ENCODE measurements around the gene RRN3. TPM values are rescaled to one million over a fixed set of nuclear protein-coding genes. Genes with fewer than 3 reads are reported as not detected.

RRN3 gene
- total and polyA plus RNA-seq, 2 donors (not counting 3 experiments of a cell fraction or from before 2014, with no cell fraction given) = 15.1 to 26.5 TPM

DNA sequence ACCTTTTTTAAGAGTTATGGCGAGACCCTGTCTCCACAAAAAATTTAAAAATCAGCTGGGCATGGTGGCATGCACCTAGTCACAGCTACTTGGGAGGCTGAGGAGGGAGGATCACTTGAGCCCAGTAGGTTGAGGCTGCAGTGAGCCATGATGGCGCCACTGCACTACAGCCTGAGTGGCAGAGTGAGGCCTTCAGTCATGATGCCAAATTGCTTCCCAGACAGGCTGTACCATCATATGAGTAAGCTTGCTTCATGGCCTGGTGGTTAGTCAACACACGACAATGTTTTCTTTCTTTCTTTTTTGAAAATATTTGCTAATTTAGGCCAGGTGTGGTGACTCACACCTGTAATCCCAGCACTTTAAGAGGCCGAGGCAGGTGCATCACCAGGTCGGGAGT, 50.7 kb downstream of the RRN3 start:
- no peak overlapping the region for H2AFZ ChIP-seq (ENCODE audit: low read depth, low read length)
- FAIRE-seq = no peak
- no peaks in the 10 kb centered on the region for H4K20me1 ChIP-seq (replicated peaks; ENCODE audit: control insufficient read depth, extremely low read depth, insufficient read depth, low read length)
- intact Hi-C loops (cut with micrococcal nuclease) = no loop called here
- peaks cover 4% of the 10 kb centered on the region for H3K79me2 ChIP-seq (ENCODE audit: control insufficient read depth, insufficient read depth, low read length)
- ChIA-PET POLR2A (no interaction called here), CTCF (interaction anchor here (0.8 kb wide), 1 partner anchor 13 kb away, joined by 3 read pairs; no protein-coding TSS in a partner anchor)
- dilution Hi-C loops (cut with MboI; ENCODE audit: extremely low pct_ligation_motif_present, low sequenced_read_pairs) = no loop called here
- no peak for DNase-seq (ENCODE audit: low read depth, low spot score)
- no peak overlapping the region for H3K4me2 ChIP-seq (ENCODE audit: insufficient read depth, low read length)
- no peak overlapping the region for H3K9ac ChIP-seq (replicated peaks; ENCODE audit: extremely low read depth, insufficient read depth, low read length)
- H3K9me1 ChIP-seq (replicated peaks; ENCODE audit: control insufficient read depth, extremely low read depth, insufficient read depth, low read length) = no peaks in the 10 kb centered on the region
- no peak overlapping the region for H3K27ac ChIP-seq (ENCODE audit: insufficient read depth, low read depth, low read length)
- H3K9me3 ChIP-seq (replicated peaks; ENCODE audit: control insufficient read depth, insufficient read depth, low read length) = no peaks in the 10 kb centered on the region
- peaks cover 10 to 42% of the 10 kb centered on the region in 2 experiments for H3K36me3 ChIP-seq (ENCODE audit: control insufficient read depth in 2 of 2, extremely low read depth in 1 of 2, insufficient read depth in 2 of 2, low read length in 2 of 2)
- no peak overlapping the region for H3K4me3 ChIP-seq (replicated peaks in 1 of 3; ENCODE audit: insufficient read depth in 1 of 3, low read depth in 1 of 3, low read length in 3 of 3)
- TF ChIP-seq JUN (IDR thresholded peaks at IDR 0.05; ENCODE audit: borderline replicate concordance, insufficient read depth, insufficient read length, low read depth) (no peak), EZH2 (IDR thresholded peaks at IDR 0.05; ENCODE audit: borderline replicate concordance, low read depth, low read length, severe bottlenecking) (no peak), MYC (IDR thresholded peaks at IDR 0.05; ENCODE audit: low read depth, low read length) (no peak), GATA2 (IDR thresholded peaks at IDR 0.05; ENCODE audit: insufficient read depth, insufficient read length, low read depth, low read length) (no peak), POLR2A (IDR thresholded peaks at IDR 0.05; ENCODE audit: low read depth, low read length) (no peak), POLR2AphosphoS5 (IDR thresholded peaks at IDR 0.05; ENCODE audit: insufficient read depth, low read depth, low read length) (no peak), FOS (IDR thresholded peaks at IDR 0.05; ENCODE audit: borderline replicate concordance, insufficient read depth, low read length) (no peak)
- TF ChIP-seq, protein P1, sequence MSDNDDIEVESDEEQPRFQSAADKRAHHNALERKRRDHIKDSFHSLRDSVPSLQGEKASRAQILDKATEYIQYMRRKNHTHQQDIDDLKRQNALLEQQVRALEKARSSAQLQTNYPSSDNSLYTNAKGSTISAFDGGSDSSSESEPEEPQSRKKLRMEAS (IDR thresholded peaks at IDR 0.05; ENCODE audit: insufficient read depth, insufficient read length) = no peak
- TF ChIP-seq, protein P2, sequence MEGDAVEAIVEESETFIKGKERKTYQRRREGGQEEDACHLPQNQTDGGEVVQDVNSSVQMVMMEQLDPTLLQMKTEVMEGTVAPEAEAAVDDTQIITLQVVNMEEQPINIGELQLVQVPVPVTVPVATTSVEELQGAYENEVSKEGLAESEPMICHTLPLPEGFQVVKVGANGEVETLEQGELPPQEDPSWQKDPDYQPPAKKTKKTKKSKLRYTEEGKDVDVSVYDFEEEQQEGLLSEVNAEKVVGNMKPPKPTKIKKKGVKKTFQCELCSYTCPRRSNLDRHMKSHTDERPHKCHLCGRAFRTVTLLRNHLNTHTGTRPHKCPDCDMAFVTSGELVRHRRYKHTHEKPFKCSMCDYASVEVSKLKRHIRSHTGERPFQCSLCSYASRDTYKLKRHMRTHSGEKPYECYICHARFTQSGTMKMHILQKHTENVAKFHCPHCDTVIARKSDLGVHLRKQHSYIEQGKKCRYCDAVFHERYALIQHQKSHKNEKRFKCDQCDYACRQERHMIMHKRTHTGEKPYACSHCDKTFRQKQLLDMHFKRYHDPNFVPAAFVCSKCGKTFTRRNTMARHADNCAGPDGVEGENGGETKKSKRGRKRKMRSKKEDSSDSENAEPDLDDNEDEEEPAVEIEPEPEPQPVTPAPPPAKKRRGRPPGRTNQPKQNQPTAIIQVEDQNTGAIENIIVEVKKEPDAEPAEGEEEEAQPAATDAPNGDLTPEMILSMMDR (IDR thresholded peaks at IDR 0.05; ENCODE audit: extremely low read depth in 1 of 2, insufficient read depth in 1 of 2, low read depth in 1 of 2, low read length in 2 of 2) = no peak
- BruUV-seq (replicated peaks) = no TSS peak
- H3K27me3 ChIP-seq (ENCODE audit: control insufficient read depth in 2 of 2, insufficient read depth in 2 of 2, low read length in 2 of 2) = no peaks in the 10 kb centered on the region
- H3K4me1 ChIP-seq (ENCODE audit: control insufficient read depth, extremely low read depth, insufficient read depth, low read length) = no peaks in the 10 kb centered on the region
